ENCODE data around the gene TTLL11. TPM values are rescaled to one million over a fixed set of nuclear protein-coding genes. Genes with fewer than 3 reads are reported as not detected.

TTLL11 gene
- total and polyA plus RNA-seq, 2 of the 8 experiments (the other 6 are each of a cell fraction or from before 2014, with no cell fraction given): 0.56 to 0.80 TPM

GRCh38 chr9:121956808-121957207, 136.3 kb downstream of the TTLL11 start:
- Histone ChIP-seq H3K79me2 (ENCODE audit: control insufficient read depth in 1 of 2, insufficient read depth in 2 of 2, low read length in 2 of 2) (no peaks in the 10 kb centered on the region), H3K56ac (replicated peaks; ENCODE audit: insufficient read length, low read depth, low read length) (no peak overlapping the region), H3K23me2 (ENCODE audit: low read depth, low read length) (no peaks in the 10 kb centered on the region; the same call in 1 of the 2 replicates), H3K23ac (ENCODE audit: insufficient read length) (no peak overlapping the region), H2BK120ac (replicated peaks; ENCODE audit: low read depth, low read length) (no peak overlapping the region), H3K4ac (replicated peaks; ENCODE audit: insufficient read length, low read depth, low read length) (no peak overlapping the region), H2BK15ac (ENCODE audit: low read length) (no peak overlapping the region), H2AFZ (ENCODE audit: low read length) (no peak overlapping the region), H4K91ac (replicated peaks; ENCODE audit: insufficient read length, low read length) (no peak overlapping the region), H3K79me1 (ENCODE audit: low read depth, low read length) (no peaks in the 10 kb centered on the region), H3K27ac (ENCODE audit: low read depth, low read length) (no peak overlapping the region), H2AK5ac (ENCODE audit: low read depth, low read length) (no peak overlapping the region), H3K4me3 (ENCODE audit: extremely low read depth in 1 of 4, insufficient read depth in 2 of 4, low read depth in 3 of 4, low read length in 4 of 4) (no peak overlapping the region), H3K4me1 (replicated peaks in 1 of 4; ENCODE audit: control insufficient read depth in 3 of 4, insufficient read depth in 4 of 4, low read length in 3 of 4) (no peaks in the 10 kb centered on the region), H4K8ac (ENCODE audit: extremely low read depth, insufficient read depth, low read length) (no peak overlapping the region; the same call in 1 of the 2 replicates), H3K9me3 (ENCODE audit: insufficient read depth in 2 of 2, low read depth in 1 of 2, low read length in 1 of 2) (no peaks in the 10 kb centered on the region), H3K4me2 (ENCODE audit: insufficient read depth in 1 of 2, low read depth in 2 of 2, low read length in 2 of 2) (no peak overlapping the region), H3K36me3 (ENCODE audit: control insufficient read depth in 2 of 4, insufficient read depth in 4 of 4, low read length in 3 of 4) (no peaks in the 10 kb centered on the region), H3K9ac (replicated peaks in 1 of 4; ENCODE audit: extremely low read depth in 1 of 4, low read depth in 3 of 4, low read length in 3 of 4) (no peak overlapping the region), H3K27me3 (replicated peaks in 1 of 4; ENCODE audit: control insufficient read depth in 3 of 4, extremely low read depth in 1 of 4, insufficient read depth in 3 of 4, low read length in 3 of 4) (no peaks in the 10 kb centered on the region), H4K20me1 (replicated peaks in 1 of 2; ENCODE audit: control insufficient read depth in 1 of 2, insufficient read depth in 2 of 2, low read length in 2 of 2) (no peaks in the 10 kb centered on the region), H4K5ac (ENCODE audit: insufficient read length, low read depth, low read length) (no peak overlapping the region), H2BK12ac (ENCODE audit: low read depth, low read length) (no peak overlapping the region), H2BK5ac (ENCODE audit: low read depth, low read length) (no peak overlapping the region), H3K18ac (ENCODE audit: extremely low read depth, low read length) (no peak overlapping the region), H2BK20ac (ENCODE audit: low read length) (no peak overlapping the region), H3K14ac (ENCODE audit: insufficient read length) (no peak overlapping the region)
- no peak for TF ChIP-seq ASH2L (IDR thresholded peaks at IDR 0.05; ENCODE audit: low read length)
- no peak for TF ChIP-seq SP1 (IDR thresholded peaks at IDR 0.05; ENCODE audit: low read depth, low read length)
- TF ChIP-seq GABPA (IDR thresholded peaks at IDR 0.05; ENCODE audit: borderline replicate concordance, insufficient read depth, low read length): no peak
- TF ChIP-seq TEAD4 (IDR thresholded peaks at IDR 0.05; ENCODE audit: low read depth, low read length): no peak
- TF ChIP-seq CBX5 (IDR thresholded peaks at IDR 0.05; ENCODE audit: low read depth, low read length): no peak
- no peak for TF ChIP-seq TAF1 (IDR thresholded peaks at IDR 0.05; ENCODE audit: low read depth, low read length)
- no peak for TF ChIP-seq GTF2F1 (IDR thresholded peaks at IDR 0.05; ENCODE audit: borderline replicate concordance, low read depth, low read length)
- no peak for TF ChIP-seq POLR2AphosphoS5 (IDR thresholded peaks at IDR 0.05; ENCODE audit: low read depth, low read length)
- no peak for TF ChIP-seq ATF2 (IDR thresholded peaks at IDR 0.05; ENCODE audit: low read length)
- TF ChIP-seq CHD1 (IDR thresholded peaks at IDR 0.05; ENCODE audit: low read depth, low read length): no peak
- ChIA-PET POLR2A (ENCODE audit: partially characterized antibody) (no interaction called here), CTCF (ENCODE audit: partially characterized antibody) (interaction anchor here (0.8 to 2.3 kb wide), 5 partner anchors 9 to 261 kb away, joined by 3 to 5 read pairs (median 3); no protein-coding TSS in a partner anchor)
- 88% methylated on average over 5 of the region's 6 CpGs; no CpG with 5 or more reads in 1 of the 2 experiments for WGBS, 2 experiments (ENCODE audit: extremely low coverage in 1 of 2, insufficient coverage in 1 of 2, insufficient read length in 1 of 2, insufficient replicate concordance in 2 of 2, low coverage in 1 of 2, low lambda C conversion rate in 2 of 2, missing lambda C conversion rate in 1 of 2)
- no peak for FAIRE-seq
- DNase-seq (ENCODE audit: low read depth in 1 of 2, low spot score in 2 of 2): no peak

Measured in H1 (cell line).